Keratinocyte (primary cell): ENCODE measurements around the gene MYCBPAP. TPM values are rescaled to one million over a fixed set of nuclear protein-coding genes. Genes with fewer than 3 reads are reported as not detected.

Source experiments
- DNase-seq: peaks from one replicate; pipeline ENCODE4 v3.0.0-alpha.2; 2011; ENCODE audit warnings: low read depth, missing footprints, low spot score
- FAIRE-seq: peaks from 2 replicates; lab custom pipeline; 2011; peaks lifted over from hg19 to GRCh38; lab: Jason Lieb, UNC
- H2AFZ ChIP-seq: 2 replicates; pipeline ENCODE4 v1.6.0; 2012; ENCODE audit warnings: low read length, control low read depth, inconsistent platforms; ENCODE audit not compliant: control insufficient read depth
- H3K27ac ChIP-seq: 2 replicates; pipeline ENCODE4 v1.5.1; 2011; ENCODE audit warnings: low read length; ENCODE audit not compliant: control insufficient read depth, insufficient read depth
- H3K27me3 ChIP-seq: 3 replicates; pipeline ENCODE4 v1.6.0; 2011; ENCODE audit warnings: low read length; ENCODE audit not compliant: control insufficient read depth, insufficient read depth; ENCODE audit errors: extremely low read depth
- H3K36me3 ChIP-seq, 2 experiments: 2 replicates in 1 of 2; 3 replicates in 1 of 2; pipeline ENCODE4 v1.5.1; 2011; ENCODE audit warnings: low read length in 2 of 2, mild to moderate bottlenecking in 1 of 2; ENCODE audit not compliant: control insufficient read depth in 2 of 2, insufficient read depth in 2 of 2; ENCODE audit errors: extremely low read depth in 1 of 2
- H3K4me1 ChIP-seq: 3 replicates; pipeline ENCODE4 v1.5.1; 2011; ENCODE audit warnings: low read length; ENCODE audit not compliant: control insufficient read depth, insufficient read depth; ENCODE audit errors: extremely low read depth
- H3K4me2 ChIP-seq: 3 replicates; pipeline ENCODE4 v1.6.0; 2011; ENCODE audit warnings: low read depth, low read length; ENCODE audit not compliant: control insufficient read depth, insufficient read depth; ENCODE audit errors: extremely low read depth
- H3K4me3 ChIP-seq, 3 experiments: fragments of 200-600 bp in 1 of 3; sonication (generic) in 1 of 3; 2 replicates in 2 of 3; 3 replicates in 1 of 3; pipeline ENCODE4 v1.5.1; 2011 to 2016; ENCODE audit warnings: low read length in 3 of 3, mild to moderate bottlenecking in 3 of 3, control low read depth in 2 of 3, inconsistent platforms in 1 of 3, low read depth in 1 of 3, mixed read lengths in 1 of 3, mixed run types in 1 of 3, moderate library complexity in 1 of 3; ENCODE audit not compliant: control insufficient read depth in 2 of 3, insufficient read depth in 2 of 3; ENCODE audit errors: extremely low read depth in 1 of 3
- H3K79me2 ChIP-seq: 2 replicates; pipeline ENCODE4 v1.6.0; 2012; ENCODE audit warnings: low read length; ENCODE audit not compliant: control insufficient read depth, insufficient read depth
- H3K9ac ChIP-seq: 3 replicates; pipeline ENCODE4 v1.6.0; 2011; ENCODE audit warnings: low read length; ENCODE audit not compliant: control insufficient read depth, insufficient read depth; ENCODE audit errors: extremely low read depth
- H3K9me1 ChIP-seq: 3 replicates; pipeline ENCODE4 v1.6.0; 2011; ENCODE audit warnings: low read length; ENCODE audit not compliant: control insufficient read depth, insufficient read depth; ENCODE audit errors: extremely low read depth
- H3K9me3 ChIP-seq: 2 replicates; pipeline ENCODE4 v1.5.1; 2012; ENCODE audit warnings: low read depth, low read length; ENCODE audit not compliant: control insufficient read depth
- H4K20me1 ChIP-seq: 3 replicates; pipeline ENCODE4 v1.6.0; 2011; ENCODE audit warnings: low read length; ENCODE audit not compliant: control insufficient read depth, insufficient read depth; ENCODE audit errors: extremely low read depth
- EZH2 ChIP-seq: IDR thresholded peaks from one replicate; pipeline ENCODE4 v1.6.1; 2012; ENCODE audit warnings: inconsistent platforms, mild to moderate bottlenecking, low read length, moderate library complexity
- dilution Hi-C: fragments of 300-500 bp; cut with MboI; formaldehyde crosslinking; loops from one replicate; pipeline ENCODE4 v1.7.0; 2020; ENCODE audit warnings: low sequenced_read_pairs; ENCODE audit not compliant: extremely low pct_ligation_motif_present
- polyA plus RNA-seq, 5 experiments: library from polyadenylated mRNA; depleted of rRNA in 3 of 5; stranded (reverse) in 3 of 5; stranded (forward) in 1 of 5; unstranded in 1 of 5; fragments of >200 nt; gene quantifications; 1 replicate in 1 of 5; 2 replicates in 3 of 5; 3 replicates in 1 of 5; pipeline versions ENCODE4 v1.2.1 to v1.2.3, GENCODE V29; 2011 to 2012; ENCODE audit warnings: missing spikeins in 2 of 5, low read depth in 1 of 5, low replicate concordance in 1 of 5
- TF ChIP-seq, protein P1 (sequence below), 3 experiments: IDR thresholded peaks in 1 of 3; conservative IDR thresholded peaks in 1 of 3; optimal IDR thresholded peaks in 1 of 3; 2 replicates in 2 of 3; 3 replicates in 1 of 3; pipeline versions ENCODE3 to v1.5.1; 2011; ENCODE audit warnings: low read length in 3 of 3, mild to moderate bottlenecking in 3 of 3, moderate library complexity in 2 of 3, control low read depth in 1 of 3, inconsistent platforms in 1 of 3; ENCODE audit not compliant: insufficient read depth in 2 of 3; ENCODE audit errors: extremely low read depth in 1 of 3

The MYCBPAP gene
- polyA plus RNA-seq, 1 donor (not counting 4 experiments of a cell fraction or from before 2014, with no cell fraction given) = 9.5 TPM

GRCh38 chr17:50547035-50547735, 38.9 kb downstream of the MYCBPAP start, which contains the start of gene SPATA20:
Gene SPATA20 (plus strand): TSS chr17:50547174. CDS start chr17:50547209, 35 bp downstream.
- peak within 1 kb of the TSS; percentile 36 for H2AFZ ChIP-seq
- peaks cover 12 to 14% of the 10 kb centered on the region in 2 experiments for H3K36me3 ChIP-seq
- peak within 1 kb of the TSS; percentile 38 for H3K27ac ChIP-seq
- dilution Hi-C loops = no loop called here
- peak within 1 kb of the TSS; percentile 64 to 84 (median 81) for H3K4me3 ChIP-seq
- TF ChIP-seq EZH2 = no peak
- TF ChIP-seq, protein P1, sequence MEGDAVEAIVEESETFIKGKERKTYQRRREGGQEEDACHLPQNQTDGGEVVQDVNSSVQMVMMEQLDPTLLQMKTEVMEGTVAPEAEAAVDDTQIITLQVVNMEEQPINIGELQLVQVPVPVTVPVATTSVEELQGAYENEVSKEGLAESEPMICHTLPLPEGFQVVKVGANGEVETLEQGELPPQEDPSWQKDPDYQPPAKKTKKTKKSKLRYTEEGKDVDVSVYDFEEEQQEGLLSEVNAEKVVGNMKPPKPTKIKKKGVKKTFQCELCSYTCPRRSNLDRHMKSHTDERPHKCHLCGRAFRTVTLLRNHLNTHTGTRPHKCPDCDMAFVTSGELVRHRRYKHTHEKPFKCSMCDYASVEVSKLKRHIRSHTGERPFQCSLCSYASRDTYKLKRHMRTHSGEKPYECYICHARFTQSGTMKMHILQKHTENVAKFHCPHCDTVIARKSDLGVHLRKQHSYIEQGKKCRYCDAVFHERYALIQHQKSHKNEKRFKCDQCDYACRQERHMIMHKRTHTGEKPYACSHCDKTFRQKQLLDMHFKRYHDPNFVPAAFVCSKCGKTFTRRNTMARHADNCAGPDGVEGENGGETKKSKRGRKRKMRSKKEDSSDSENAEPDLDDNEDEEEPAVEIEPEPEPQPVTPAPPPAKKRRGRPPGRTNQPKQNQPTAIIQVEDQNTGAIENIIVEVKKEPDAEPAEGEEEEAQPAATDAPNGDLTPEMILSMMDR (optimal IDR thresholded peaks at IDR 0.05 in 1 of 3, IDR thresholded peaks at IDR 0.05 in 1 of 3, conservative IDR thresholded peaks at IDR 0.05 in 1 of 3; ENCODE audit: extremely low read depth in 1 of 3, insufficient read depth in 2 of 3, low read length in 3 of 3) = peak in 2 of 3 experiments; percentile 96 to 100
- peak within 1 kb of the TSS; percentile 70 for H3K9ac ChIP-seq
- DNase-seq = peak; percentile 69
- no peak for FAIRE-seq
- H4K20me1 ChIP-seq = no peaks in the 10 kb centered on the region
- H3K4me2 ChIP-seq = peak within 1 kb of the TSS; percentile 89
- H3K9me1 ChIP-seq = no peaks in the 10 kb centered on the region
- no peaks in the 10 kb centered on the region for H3K27me3 ChIP-seq
- H3K4me1 ChIP-seq = peaks cover 21% of the 10 kb centered on the region
- no peaks in the 10 kb centered on the region for H3K9me3 ChIP-seq
- H3K79me2 ChIP-seq = no peaks in the 10 kb centered on the region

DNA sequence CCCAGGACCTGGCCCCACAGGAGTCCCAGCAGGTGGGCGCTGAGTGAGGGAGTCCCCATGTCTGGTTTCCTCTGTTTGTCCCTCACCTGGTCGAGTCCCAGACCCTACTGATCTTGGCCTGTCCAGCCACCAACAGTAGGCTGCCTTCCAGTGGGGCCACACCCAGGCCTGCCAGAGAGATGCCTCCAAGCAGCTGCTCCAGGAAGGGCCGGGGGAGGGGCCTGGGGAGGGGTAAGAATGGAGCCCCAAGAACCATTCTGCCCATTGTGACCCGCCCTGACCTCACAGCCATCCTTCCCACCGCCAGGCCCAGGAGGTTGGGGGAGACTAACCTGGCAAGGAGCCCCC, 39.5 kb downstream of the MYCBPAP start:
- no peaks in the 10 kb centered on the region for H4K20me1 ChIP-seq
- no peak for TF ChIP-seq EZH2
- TF ChIP-seq, protein P1 (optimal IDR thresholded peaks at IDR 0.05 in 1 of 3, IDR thresholded peaks at IDR 0.05 in 1 of 3, conservative IDR thresholded peaks at IDR 0.05 in 1 of 3; ENCODE audit: extremely low read depth in 1 of 3, insufficient read depth in 2 of 3, low read length in 3 of 3) = no peak
- peaks cover 8 to 14% of the 10 kb centered on the region in 2 experiments for H3K36me3 ChIP-seq
- no peaks in the 10 kb centered on the region for H3K9me1 ChIP-seq
- DNase-seq = no peak
- H3K9ac ChIP-seq = peak overlapping the region; percentile 70
- H3K79me2 ChIP-seq = no peaks in the 10 kb centered on the region
- H2AFZ ChIP-seq = peak overlapping the region; percentile 36
- peaks cover 16% of the 10 kb centered on the region for H3K4me1 ChIP-seq
- peak overlapping the region; percentile 89 for H3K4me2 ChIP-seq
- no peaks in the 10 kb centered on the region for H3K27me3 ChIP-seq
- no peaks in the 10 kb centered on the region for H3K9me3 ChIP-seq
- peak overlapping the region; percentile 64 to 84 (median 81) for H3K4me3 ChIP-seq
- dilution Hi-C loops = no loop called here
- H3K27ac ChIP-seq = no peak overlapping the region
- no peak for FAIRE-seq
